A172 (cell line): ENCODE data around the gene C4B. TPM values are rescaled to one million over a fixed set of nuclear protein-coding genes. Genes with fewer than 3 reads are reported as not detected.
A peak's percentile ranks its signal among the peaks of the same experiment; 100 is the strongest.

Experiments used
- DNase-seq: peaks from one replicate; pipeline ENCODE4 v3.0.0-alpha.2; 2015; ENCODE audit warnings: low spot score
- total RNA-seq: library from RNA; depleted of rRNA; stranded (reverse); fragments of >200 nt; shearing (Covaris generic); gene quantifications from 2 replicates; pipeline ENCODE4 v1.2.3, GENCODE V29; 2014; rRNA removed

The C4B gene
- total RNA-seq, 1 experiment from 2014 or later = 0.62 TPM

- DNase-seq = peak; percentile 92
Observed at GRCh38 chr6:32081168-32081990, 66.8 kb downstream of the C4B start.

- DNase-seq = no peak
Observed at GRCh38 chr6:32082478-32082877, 67.9 kb downstream of the C4B start.

GRCh38 chr6:32082935-32083334, 68.3 kb downstream of the C4B start:
- DNase-seq = peak; percentile 83

GRCh38 chr6:32083812-32084768, 69.5 kb downstream of the C4B start:
- no peak for DNase-seq

GRCh38 chr6:32084780-32085179, 70.2 kb downstream of the C4B start:
- no peak for DNase-seq

Other genes with a start within 250 kb of the C4B start
- 0.60 and 3.2 TPM in 2 replicates for gene VWA7, start 237.5 kb upstream of the C4B start, total RNA-seq
- gene VARS1, start 219.0 kb upstream of the C4B start, total RNA-seq = 56.0 and 58.8 TPM in 2 replicates
- 80.4 and 88.0 TPM in 2 replicates for gene LSM2, start 207.8 kb upstream of the C4B start, total RNA-seq
- 1.4 and 3.0 TPM in 2 replicates for gene HSPA1L, start 199.5 kb upstream of the C4B start, total RNA-seq
- gene HSPA1A, start 199.3 kb upstream of the C4B start, total RNA-seq = 1.2 and 4.1 TPM in 2 replicates
- 312 and 358 TPM in 2 replicates for gene HSPA1B, start 187.1 kb upstream of the C4B start, total RNA-seq
- gene NEU1, start 152.0 kb upstream of the C4B start, total RNA-seq = 101 and 107 TPM in 2 replicates
- not detected in 2 replicates for gene SLC44A4, start 135.8 kb upstream of the C4B start, total RNA-seq
- 75.5 and 85.7 TPM in 2 replicates for gene EHMT2, start 117.1 kb upstream of the C4B start, total RNA-seq
- 1.3 and 4.1 TPM in 2 replicates for gene ZBTB12, start 112.7 kb upstream of the C4B start, total RNA-seq
- 0.69 TPM in 1 of 2 replicates, not detected in the other for gene C2, start 87.1 kb upstream of the C4B start, total RNA-seq
- gene CFB, start 68.7 kb upstream of the C4B start, total RNA-seq = 3.7 and 4.0 TPM in 2 replicates
- gene NELFE, start 55.8 kb upstream of the C4B start, total RNA-seq = 92.1 and 117 TPM in 2 replicates
- 26.0 and 29.9 TPM in 2 replicates for gene SKIC2, start 55.6 kb upstream of the C4B start, total RNA-seq
- gene DXO, start 42.7 kb upstream of the C4B start, total RNA-seq = 16.4 and 17.9 TPM in 2 replicates
- 1.2 and 1.6 TPM in 2 replicates for gene C4A, start 32.7 kb upstream of the C4B start, total RNA-seq
- gene CYP21A2, start 23.6 kb downstream of the C4B start, total RNA-seq = 0.05 TPM in 1 of 2 replicates, not detected in the other
- 45.0 and 45.7 TPM in 2 replicates for gene TNXB, start 94.5 kb downstream of the C4B start, total RNA-seq
- gene ATF6B, start 113.5 kb downstream of the C4B start, total RNA-seq = 19.9 and 22.2 TPM in 2 replicates
- 4.8 and 8.8 TPM in 2 replicates for gene FKBPL, start 115.5 kb downstream of the C4B start, total RNA-seq
- not detected in 2 replicates for gene PRRT1, start 137.1 kb downstream of the C4B start, total RNA-seq
- 4.7 and 7.7 TPM in 2 replicates for gene PPT2, start 139.3 kb downstream of the C4B start, total RNA-seq
- 1.9 and 4.9 TPM in 2 replicates for gene EGFL8, start 149.8 kb downstream of the C4B start, total RNA-seq
- 29.6 and 36.2 TPM in 2 replicates for gene AGPAT1, start 161.3 kb downstream of the C4B start, total RNA-seq
- 59.4 and 61.7 TPM in 2 replicates for gene RNF5, start 163.6 kb downstream of the C4B start, total RNA-seq
- 0.60 and 2.2 TPM in 2 replicates for gene AGER, start 169.5 kb downstream of the C4B start, total RNA-seq
- 18.1 and 21.4 TPM in 2 replicates for gene PBX2, start 175.4 kb downstream of the C4B start, total RNA-seq
- gene GPSM3, start 177.8 kb downstream of the C4B start, total RNA-seq = 3.1 and 3.4 TPM in 2 replicates
- 0.81 and 1.6 TPM in 2 replicates for gene NOTCH4, start 209.3 kb downstream of the C4B start, total RNA-seq